GM06990 (cell line): ENCODE data around the gene LYPLA2.
"Not testable (repeated sequence)": the region's sequence is repeated elsewhere in the genome, so short reads cannot be mapped to it uniquely, and the experiment has no call there.

Experiments
- DNase-seq: peaks from one replicate; pipeline ENCODE4 v3.0.0-alpha.2; 2011; ENCODE audit not compliant: insufficient read length; ENCODE audit errors: extremely low read depth
- H3K27me3 ChIP-seq: replicated peaks from 2 replicates; pipeline ENCODE4 v1.6.0; 2011; ENCODE audit warnings: low read length; ENCODE audit not compliant: control insufficient read depth, insufficient read depth
- H3K36me3 ChIP-seq: 2 replicates; pipeline ENCODE4 v1.5.1; 2011; ENCODE audit warnings: low read length; ENCODE audit not compliant: control insufficient read depth, insufficient read depth
- H3K4me3 ChIP-seq: replicated peaks from 2 replicates; pipeline ENCODE4 v1.5.1; 2011; ENCODE audit warnings: low read depth, mild to moderate bottlenecking, control low read depth, low read length
- CTCF ChIP-seq: IDR thresholded peaks from 2 replicates; pipeline ENCODE4 v1.5.1; 2011; ENCODE audit warnings: low read length, control low read depth, mild to moderate bottlenecking, inconsistent platforms; ENCODE audit not compliant: insufficient read depth, poor library complexity, severe bottlenecking

LYPLA2 gene

GRCh38 chr1:23793861-23794731, 3.2 kb downstream of the LYPLA2 start:
- TF ChIP-seq CTCF = no peak
- H3K27me3 ChIP-seq = no peaks in the 10 kb centered on the region
- peaks cover 23% of the 10 kb centered on the region for H3K36me3 ChIP-seq
- no peak overlapping the region for H3K4me3 ChIP-seq
- DNase-seq = no peak

- not testable (repeated sequence) for DNase-seq, H3K27me3 ChIP-seq
- H3K36me3 ChIP-seq = peaks cover 23% of the 10 kb centered on the region
Observed at GRCh38 chr1:23794732-23795182, 3.8 kb downstream of the LYPLA2 start.

GRCh38 chr1:23795676-23796465, 4.9 kb downstream of the LYPLA2 start:
- Histone ChIP-seq H3K27me3 (no peaks in the 10 kb centered on the region), H3K4me3 (no peak overlapping the region), H3K36me3 (peaks cover 23% of the 10 kb centered on the region)
- TF ChIP-seq CTCF = no peak
- no peak for DNase-seq

More at GRCh38 chr1:23794732-23795182, 3.8 kb downstream of the LYPLA2 start:
- H3K4me3 ChIP-seq = not testable (repeated sequence)

GRCh38 chr1:23796466-23797271, 5.7 kb downstream of the LYPLA2 start:
- DNase-seq = no peak
- peaks cover 23% of the 10 kb centered on the region for H3K36me3 ChIP-seq
- no peak overlapping the region for H3K4me3 ChIP-seq
- H3K27me3 ChIP-seq = no peaks in the 10 kb centered on the region
- TF ChIP-seq CTCF = peak; percentile 10

GRCh38 chr1:23797478-23798448, 6.8 kb downstream of the LYPLA2 start:
- no peaks in the 10 kb centered on the region for H3K27me3 ChIP-seq
- no peak for DNase-seq
- no peak for TF ChIP-seq CTCF
- no peak overlapping the region for H3K4me3 ChIP-seq
- H3K36me3 ChIP-seq = peaks cover 23% of the 10 kb centered on the region
